ENCODE measurements around the gene MAP10.

Gene MAP10

DNA sequence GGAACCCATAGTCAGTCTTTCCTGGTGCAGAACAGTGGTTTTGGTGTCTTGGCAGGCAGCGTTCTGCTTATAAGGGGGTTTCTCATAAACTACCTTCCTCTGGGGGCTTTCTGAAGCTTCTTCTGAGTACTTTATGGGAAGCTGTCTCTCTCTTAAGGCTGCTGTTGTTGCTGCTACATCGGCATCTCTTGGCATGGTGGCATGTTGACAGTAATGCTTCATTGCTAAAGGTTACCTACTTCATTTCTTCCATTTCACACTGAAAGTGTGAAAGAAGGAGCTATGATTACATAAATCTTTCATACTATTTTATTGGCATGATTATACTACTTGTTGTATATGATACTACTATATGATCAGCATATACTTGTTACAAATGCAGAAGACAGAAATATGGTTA lies 6.3 kb upstream of the MAP10 start:
- DNase-seq (ENCODE audit: low read depth), result no peak

DNA sequence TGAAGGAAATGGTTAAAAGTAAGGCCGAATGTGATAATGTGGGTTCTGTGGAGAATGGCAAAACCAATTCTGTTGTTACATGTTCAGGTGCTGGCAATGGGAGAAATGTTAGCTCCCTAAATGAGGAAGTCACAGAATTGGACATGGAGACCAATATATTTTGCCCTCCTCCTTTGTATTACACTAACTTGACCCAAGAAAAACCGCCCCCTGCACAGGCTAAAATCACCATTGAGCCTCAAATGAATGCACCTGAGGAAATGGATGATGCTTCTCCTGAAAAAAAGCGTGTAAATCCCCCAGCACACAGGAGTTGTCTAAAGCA lies 932 bp downstream of the MAP10 start:
- no peak for DNase-seq (ENCODE audit: low read depth)

DNA sequence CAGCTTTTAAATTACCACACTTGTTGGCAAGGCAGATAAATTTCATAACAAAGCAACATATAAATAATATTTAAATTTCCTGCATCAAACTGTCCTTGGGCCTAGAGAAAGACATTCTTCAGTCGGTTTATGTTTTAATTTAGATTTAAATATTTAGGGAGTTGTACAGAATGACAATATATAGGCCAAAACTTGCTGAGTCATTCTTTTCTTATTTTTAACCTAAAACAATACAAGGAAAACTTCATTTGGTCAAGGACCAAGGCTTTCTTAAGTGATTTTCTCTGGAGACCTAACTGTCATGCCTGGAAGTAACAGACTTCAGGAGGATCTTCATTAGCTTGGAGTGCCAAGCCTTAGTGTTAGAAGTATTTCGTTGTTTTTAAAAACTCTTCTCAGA lies 5.6 kb downstream of the MAP10 start:
- no peak for DNase-seq (ENCODE audit: low read depth)

DNA sequence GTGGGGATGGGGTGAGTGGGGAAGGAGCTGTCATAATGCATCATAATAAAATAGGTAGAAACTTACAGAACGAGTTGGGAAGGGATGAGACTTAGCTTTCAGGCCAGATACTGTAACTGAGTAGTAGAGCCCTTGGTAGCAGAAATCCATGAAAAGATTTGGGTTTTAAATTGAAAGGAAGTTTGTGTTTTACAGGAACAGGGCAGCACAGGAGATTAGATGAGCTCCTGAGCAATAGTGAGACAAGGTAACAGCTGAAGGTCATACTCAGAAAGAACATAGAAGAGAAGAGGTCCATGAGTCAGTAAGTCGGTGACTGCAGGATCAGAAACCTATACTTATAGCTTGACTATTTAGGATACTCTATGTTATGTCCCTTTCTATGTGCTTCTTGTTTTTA lies 7.3 kb downstream of the MAP10 start:
- DNase-seq (ENCODE audit: low read depth), result no peak

DNA sequence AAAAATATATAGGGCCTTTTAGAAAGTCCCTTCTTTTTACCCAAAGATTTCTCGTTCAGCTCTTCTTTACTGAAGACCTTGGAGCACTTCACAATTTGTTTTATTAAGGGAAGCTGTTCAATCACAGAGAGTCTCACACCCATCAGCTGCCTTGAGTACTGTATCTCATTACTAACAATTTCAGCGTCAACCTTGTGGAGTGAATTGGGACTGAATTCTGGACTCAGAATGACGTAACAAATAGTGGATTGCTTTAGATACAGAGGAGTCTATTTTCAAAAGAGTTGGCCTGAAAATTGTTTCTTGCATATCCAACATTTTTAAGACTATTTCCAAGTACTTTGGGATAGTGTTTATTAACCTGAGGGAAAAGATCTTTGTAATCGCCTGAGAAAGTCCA lies 7.9 kb downstream of the MAP10 start:
- no peak for DNase-seq (ENCODE audit: low read depth)

DNA sequence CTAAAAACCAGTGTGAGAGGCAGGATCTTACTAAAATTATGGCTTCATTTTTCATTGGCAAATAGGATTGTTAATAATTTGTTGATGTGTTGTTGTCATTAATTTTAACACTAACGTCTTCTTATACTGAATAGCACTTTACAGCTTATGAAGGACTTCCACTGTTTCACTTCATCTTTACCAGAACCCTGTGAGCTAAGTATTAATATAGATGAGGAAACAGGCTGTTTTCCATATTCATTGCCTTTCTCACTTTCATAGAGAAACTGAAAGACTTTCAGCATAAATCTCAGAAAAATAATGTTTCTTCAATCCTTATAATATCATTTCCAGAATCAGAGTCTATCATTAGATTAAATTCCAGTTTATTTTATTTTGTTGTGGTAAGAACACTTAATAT lies 8.5 kb downstream of the MAP10 start:
- DNase-seq (ENCODE audit: low read depth), result no peak

DNA sequence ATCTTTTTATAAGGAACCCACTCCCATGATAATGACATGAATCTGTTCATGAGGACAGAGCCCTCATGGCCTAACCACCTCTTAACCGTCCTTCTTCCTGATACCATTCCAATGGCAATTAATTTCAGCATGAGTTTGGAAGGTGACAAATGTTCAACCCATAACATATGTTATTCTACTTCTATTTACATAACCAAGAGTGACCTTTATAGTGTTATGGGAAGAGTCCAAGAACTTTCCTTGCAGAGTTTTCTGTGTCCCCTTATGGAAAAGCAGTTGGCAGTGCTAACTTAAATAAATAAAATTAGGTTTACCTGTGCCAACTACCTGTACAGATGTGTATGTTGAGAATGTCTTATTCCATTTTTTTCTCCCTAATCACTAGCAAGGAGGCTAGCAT lies 11.1 kb downstream of the MAP10 start:
- no peak for DNase-seq (ENCODE audit: low read depth)

DNA sequence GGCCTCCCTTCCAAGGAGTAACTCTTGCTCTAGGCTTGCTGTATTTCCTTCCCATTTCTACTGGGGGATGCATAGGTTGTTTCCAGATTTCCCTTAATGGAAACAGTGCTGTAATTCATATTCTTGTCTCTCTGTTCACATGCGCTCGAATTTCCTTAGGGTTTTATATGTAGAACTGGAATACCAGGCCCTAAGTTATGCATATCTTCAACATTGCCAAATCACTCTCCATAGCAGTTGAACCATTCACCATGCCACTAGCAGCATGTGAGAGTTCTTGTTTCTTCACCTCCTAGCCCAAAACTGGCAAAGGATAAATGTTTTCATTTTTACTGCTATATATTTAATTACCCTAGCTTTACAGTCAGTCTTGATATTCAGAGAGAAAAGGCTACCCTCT lies 12.8 kb downstream of the MAP10 start:
- DNase-seq (ENCODE audit: low read depth), result no peak

DNA sequence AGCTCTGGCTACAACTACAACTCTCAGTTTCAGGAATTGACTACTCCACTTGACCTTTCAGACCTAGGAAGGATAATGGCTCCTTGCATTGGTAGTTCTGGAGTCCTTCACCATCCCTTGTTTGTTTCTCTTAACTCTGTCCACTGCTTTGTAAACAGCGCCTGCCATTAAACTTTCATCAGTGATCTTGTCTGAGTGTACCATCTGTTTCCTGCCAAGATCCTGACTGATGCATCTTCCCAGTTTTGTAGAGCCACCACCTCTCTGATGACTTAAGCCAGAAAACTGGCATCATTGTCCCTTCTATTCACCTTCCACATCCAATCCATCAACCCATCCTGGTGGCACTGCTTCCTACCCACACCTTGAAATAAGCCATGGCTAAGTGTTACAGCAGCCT lies 15.2 kb downstream of the MAP10 start:
- no peak for DNase-seq (ENCODE audit: low read depth)

DNA sequence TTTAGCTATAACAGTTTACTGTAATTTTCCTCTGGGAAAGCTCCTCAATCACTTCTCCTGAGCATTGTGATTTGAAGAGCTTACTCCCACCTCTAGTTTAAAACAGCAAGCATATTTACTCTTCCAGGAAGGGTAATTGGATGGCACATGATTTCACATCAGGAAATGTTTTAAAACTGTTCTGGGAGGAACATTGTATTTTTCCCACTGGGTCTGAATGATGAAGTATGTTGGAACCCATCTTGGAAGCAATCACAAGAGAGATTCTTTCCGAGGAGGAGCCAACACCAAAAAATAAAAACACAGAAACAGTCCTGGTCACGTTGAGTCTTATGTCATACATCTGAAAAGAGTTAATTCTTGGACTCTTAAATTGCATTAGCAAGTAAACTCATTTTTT lies 17.3 kb downstream of the MAP10 start:
- peak; percentile 49 for DNase-seq (ENCODE audit: low read depth)

DNA sequence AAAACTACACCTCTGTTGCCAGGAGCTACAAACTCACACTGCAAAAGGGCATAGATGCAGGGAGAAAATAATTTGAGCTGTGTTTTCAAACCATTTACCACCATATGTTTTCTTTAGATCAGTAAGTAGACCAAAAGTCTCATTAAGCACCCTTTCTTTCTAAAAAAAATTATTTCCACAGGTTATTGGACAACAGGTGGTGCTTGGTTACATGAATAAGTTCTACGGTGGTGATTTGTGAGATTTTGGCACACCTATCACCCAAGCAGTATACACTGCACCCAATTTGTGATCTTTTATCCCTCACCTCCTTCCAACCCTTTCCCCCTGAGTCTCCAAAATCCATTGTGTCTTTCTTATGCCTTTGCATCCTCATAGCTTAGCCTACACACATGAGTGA lies 21.1 kb downstream of the MAP10 start:
- no peak for DNase-seq (ENCODE audit: low read depth)

DNA sequence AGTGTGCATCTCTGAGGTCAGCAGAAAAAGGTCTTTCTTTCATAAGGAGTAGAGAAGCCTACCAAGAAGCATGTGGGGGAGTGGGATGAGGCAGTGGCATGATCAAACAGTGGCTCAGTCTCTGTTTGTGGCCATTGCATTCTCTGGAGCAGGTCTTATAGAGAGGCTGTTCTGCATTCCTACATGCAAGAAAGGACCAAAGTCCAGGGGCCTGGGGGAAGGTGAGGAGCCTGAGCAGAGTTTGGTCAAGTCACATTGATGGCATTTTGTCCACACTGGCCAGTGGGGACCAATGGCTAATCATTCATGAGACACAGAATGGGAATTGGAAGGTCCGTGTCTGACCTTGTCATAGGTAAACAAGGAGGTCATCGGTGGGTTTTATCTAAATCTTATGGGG lies 25.4 kb downstream of the MAP10 start:
- no peak for DNase-seq (ENCODE audit: low read depth)

DNA sequence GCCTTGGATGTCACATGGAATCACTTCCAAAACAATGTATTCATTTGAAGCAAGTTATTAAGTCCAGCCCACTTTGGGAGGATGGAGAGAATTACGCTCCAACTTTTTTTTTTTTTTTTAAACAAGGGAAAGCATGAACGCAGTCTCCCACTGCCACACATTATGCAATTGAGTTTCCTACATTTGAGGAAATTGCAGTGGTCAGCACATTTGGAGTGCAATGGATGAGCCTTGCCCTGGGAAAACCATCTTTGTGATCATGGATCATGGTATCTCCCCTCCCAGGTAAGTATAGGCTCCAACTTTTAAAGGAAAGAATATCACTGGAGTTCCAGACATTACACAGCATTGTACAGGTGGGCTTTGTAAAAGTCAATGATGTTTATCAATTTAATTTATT lies 26.7 kb downstream of the MAP10 start:
- DNase-seq (ENCODE audit: low read depth), result no peak

DNA sequence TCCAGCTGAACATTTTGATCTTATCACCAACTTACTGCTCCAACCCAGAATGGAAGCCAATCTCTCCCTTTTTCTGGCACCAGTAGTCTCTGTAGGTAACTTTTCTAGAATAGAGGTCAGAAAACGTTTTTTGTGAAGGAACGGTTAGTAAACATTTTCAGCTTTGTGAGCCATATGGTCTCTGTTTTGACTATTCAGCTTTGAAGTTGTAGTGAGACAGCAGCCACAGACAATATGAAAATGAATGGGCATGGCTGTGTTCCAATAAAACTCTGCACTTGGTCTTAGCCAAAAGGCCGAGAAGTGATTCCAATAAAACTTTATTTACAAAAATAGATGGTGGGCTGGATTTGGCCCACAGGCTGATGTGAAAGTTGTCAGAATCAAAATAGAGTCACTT lies 28.9 kb downstream of the MAP10 start:
- no peak for DNase-seq (ENCODE audit: low read depth)

DNA sequence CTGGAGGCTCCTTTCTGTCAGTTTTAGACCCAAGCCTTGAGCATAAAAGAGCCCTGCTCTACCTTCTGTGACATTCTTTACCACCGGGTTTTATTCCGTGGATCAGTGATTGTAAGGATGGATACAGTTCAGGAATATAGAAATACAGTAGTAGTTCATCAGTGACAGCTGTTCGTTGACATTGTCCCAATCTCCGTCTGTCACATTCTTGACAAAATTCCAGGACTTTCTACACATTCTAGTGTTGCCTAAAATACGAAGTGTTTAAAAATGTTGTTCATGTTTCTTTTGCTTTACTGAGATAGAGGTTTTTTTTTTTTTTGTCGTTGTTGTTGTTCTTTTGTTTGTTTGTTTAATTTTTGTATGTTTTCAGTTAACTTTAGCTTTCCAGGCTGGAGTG lies 29.9 kb downstream of the MAP10 start:
- DNase-seq (ENCODE audit: low read depth), result no peak

DNA sequence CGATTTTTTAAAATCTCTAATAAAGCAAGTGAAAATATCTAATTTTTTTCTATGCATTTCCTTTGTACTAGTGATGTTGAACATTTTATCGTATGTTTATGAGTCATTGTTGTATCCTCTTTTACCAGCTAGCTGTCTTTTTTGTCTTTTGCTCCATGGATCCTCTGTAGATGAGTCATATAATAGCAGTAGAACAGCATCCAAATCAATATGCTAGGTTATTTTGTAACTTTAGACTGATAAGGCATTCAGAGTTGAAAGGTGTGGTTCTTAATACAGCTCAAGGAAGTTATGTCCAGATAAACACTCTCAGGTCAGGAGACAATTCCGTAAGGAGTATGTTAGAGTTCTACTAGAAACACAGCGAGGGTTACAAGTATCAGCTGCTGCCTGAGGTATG lies 31.9 kb downstream of the MAP10 start:
- DNase-seq (ENCODE audit: low read depth), result no peak

DNA sequence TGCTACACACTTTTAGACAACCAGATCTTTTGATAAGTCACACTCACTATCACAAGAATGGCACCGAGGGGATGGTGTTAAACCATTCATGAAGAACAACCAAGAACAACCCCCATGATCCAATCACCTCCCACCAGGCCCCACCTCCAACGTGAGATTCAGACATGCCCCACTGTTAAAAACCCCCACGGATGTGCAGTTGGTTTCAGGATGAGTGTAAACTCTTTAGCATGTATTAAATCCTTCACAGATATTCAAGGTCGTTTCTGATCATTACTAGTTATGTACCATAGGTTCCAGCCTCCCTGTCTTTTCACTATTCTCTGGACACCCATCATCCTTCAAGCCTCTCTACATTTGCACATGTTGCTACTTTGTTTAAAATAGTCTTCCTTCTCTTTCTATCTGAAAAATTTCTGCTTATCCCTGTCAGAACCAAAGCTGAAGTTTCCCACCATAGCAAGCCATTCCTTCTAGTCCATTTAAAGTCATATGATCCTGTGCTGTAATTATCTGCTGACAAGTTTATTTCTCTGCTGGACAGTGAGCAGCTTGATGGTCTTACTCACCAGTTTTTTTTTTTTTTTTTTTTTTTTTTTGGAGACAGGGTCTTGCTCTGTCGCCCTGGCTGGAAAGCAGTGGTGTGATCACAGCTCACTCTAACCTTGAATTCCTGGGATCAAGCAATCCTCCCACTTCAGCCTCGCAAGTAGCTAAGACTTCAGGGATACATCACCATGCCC lies 36.8 kb downstream of the MAP10 start:
- DNase-seq (ENCODE audit: low read depth), result no peak

DNA sequence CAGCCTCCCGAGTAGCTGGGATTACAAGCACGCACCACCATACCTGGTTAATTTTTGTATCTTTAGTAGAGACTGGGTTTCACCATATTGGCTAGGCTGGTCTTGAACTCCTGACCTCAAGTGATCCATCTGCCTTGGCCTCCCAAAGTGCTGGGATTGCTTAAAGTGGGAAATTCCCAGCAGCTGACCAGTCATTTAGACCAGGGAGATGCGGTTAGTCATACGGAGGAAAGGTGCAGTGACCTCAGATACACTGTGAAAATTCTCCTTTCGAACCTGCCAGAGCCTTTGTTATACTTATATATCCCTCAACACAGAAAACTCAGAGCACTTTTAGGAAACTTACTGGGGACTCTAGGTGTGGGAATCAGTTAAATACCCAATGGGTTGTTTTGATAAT lies 39.6 kb downstream of the MAP10 start:
- no peak for DNase-seq (ENCODE audit: low read depth)

DNA sequence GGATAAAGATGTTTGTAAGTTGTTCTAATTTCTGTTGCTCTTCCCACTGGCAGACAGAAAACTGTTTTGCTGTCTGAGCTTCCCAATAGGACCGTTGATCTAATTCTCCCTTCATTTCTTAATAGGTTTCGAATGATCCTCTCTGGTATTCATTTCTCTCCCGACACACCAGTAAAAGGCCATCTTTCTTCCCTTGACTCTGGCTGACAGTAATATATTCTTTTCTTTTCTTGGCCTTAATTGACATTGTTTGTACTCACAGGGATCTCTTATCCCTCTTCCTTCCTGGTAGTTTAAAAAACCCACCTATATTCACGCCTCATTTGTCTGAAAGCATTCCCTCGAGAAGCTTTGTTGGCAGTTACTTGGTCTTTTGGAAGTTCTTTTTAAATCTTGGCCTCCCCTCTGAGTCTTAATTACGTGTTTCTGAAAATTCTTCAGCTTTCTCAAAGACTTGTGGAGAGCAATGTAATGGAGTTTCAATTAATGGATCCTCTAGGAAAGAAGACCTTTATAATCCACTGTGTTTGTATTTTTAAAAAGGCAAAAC lies 40.3 kb downstream of the MAP10 start:
- no peak for DNase-seq (ENCODE audit: low read depth)

DNA sequence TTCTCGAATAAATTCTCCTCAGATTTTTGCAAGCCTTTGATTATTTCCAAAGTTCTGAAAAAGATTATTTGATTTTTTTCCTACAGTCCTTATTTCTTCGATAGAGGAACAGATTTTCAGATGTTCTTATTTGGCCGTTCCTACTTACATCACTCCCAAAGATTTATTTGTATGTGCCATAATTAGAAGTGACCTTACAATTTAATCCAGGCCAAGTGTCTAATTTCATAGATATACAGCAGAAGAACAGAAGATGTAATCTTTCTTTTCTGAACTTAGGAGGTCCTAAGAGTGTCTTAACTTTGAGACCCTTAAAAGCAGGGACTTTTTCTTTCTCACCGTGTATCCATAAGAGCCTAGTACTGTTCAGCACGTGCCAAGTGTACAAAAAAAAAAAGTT lies 46.3 kb downstream of the MAP10 start:
- no peak for DNase-seq (ENCODE audit: low read depth)

DNA sequence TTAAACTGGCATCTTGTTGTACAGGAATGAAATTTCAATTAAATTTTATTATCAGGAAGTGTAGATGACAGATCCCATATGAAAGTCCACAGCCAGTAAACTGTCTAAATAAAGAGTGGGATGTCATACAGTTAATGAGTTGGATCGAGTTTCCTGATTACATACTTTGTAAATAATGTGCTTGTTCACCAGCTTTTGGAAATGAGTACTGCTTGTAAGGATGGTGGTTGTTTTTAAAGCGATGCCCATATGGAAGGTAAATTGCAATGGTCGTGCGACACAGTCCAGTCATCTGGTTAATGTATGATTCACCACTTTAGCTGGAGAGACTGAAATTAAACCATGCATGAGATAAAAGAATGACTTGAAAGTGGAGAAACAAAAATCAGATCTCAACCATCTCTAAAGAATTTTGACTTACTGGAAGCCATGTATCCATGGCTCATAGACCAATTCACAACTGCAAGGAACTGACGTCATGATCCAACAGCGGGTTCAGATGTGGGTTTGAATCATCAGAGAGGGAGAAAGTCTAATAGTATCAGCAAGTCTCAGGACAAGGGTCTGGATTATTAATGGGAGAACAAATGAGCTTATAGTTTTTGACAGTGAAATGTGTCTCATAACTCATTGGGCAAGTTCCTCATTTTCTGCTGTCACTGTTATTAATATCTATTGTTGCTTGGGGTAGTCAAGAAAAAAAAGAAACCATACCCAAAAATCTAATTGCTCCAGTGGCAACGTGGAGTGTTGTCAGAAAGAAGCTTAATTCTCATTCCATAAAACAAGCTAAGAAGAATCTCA lies 49.0 kb downstream of the MAP10 start:
- DNase-seq (ENCODE audit: low read depth), result peak; percentile 63

DNA sequence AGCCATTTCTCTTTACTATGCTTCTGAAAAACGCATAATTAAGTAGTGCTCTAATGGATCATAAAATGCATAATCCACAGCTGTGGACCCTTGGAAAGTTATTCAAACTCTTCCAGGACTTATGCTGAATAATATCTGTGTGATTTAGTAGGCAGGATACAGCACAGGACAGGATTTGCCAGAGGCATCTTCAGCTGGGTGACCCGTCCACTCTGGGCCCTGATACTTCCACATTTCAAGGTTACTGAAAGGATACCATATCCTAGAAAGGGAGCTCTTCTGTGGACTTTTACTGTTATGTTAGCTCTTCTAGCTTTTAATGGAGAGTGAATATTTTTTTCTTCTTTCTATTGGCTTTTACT lies 49.6 kb downstream of the MAP10 start:
- DNase-seq (ENCODE audit: low read depth), result no peak

DNA sequence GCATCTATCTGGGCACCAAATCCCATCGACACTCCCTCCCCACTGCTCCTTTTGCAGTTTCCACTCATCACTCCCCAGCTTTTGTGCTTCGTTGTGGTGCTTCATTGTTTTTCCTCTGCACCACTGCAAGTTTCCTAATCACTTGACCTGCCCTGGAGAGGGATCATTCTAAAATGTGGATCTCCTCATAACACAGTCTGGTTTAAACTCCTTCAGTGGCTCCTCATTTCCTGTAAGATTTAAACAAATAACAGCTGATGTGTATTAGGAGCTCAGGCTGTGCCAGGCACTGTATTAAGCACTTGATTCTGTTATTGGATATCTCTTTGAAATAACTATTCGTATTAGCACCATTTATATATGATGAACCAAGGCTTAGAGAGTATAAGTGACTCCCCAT lies 51.3 kb downstream of the MAP10 start:
- DNase-seq (ENCODE audit: low read depth), result peak; percentile 54

All from fibroblast of gingiva (primary cell).